Heart right ventricle (tissue), 16 donors: ENCODE data around the gene MSLN. TPM values are rescaled to one million over a fixed set of nuclear protein-coding genes. Genes with fewer than 3 reads are reported as not detected.
A peak's percentile ranks its signal among the peaks of the same experiment; 100 is the strongest.

Source experiments
- ATAC-seq, 8 donors: fragments of 200-7000 bp; cut with Tn5 transposase; one replicate each; pipeline ENCODE4 v1.9.1; 2020; ENCODE audit warnings: mild to moderate bottlenecking in 8 of 8, moderate library complexity in 8 of 8, moderate number of reproducible peaks in 1 of 8
- DNase-seq, 2 donors: peaks; one replicate each; pipeline ENCODE4 v3.0.0-alpha.2; 2020
- H3K27ac ChIP-seq, 10 donors: fragments of 200-600 bp; sonication (generic) in 2 of 10; one replicate each; pipeline versions ENCODE4 v1.5.0 to v1.8.0; 2020 to 2022; ENCODE audit warnings: mild to moderate bottlenecking in 3 of 10
- H3K27me3 ChIP-seq, 7 donors: fragments of 200-600 bp; one replicate each; pipeline ENCODE4 v1.8.0; 2021 to 2022; ENCODE audit warnings: mild to moderate bottlenecking in 2 of 7
- H3K36me3 ChIP-seq, 9 donors: fragments of 200-600 bp; sonication (generic) in 1 of 9; one replicate each; pipeline versions ENCODE4 v1.5.0 to v1.8.0; 2020 to 2022; ENCODE audit warnings: mild to moderate bottlenecking in 2 of 9
- H3K4me1 ChIP-seq, 9 donors: fragments of 200-600 bp; sonication (generic) in 1 of 9; one replicate each; pipeline versions ENCODE4 v1.5.0 to v1.8.0; 2020 to 2022; ENCODE audit warnings: mild to moderate bottlenecking in 4 of 9
- H3K4me3 ChIP-seq, 10 donors: fragments of 200-600 bp; sonication (generic) in 2 of 10; one replicate each; pipeline versions ENCODE4 v1.5.0 to v1.8.0; 2020 to 2022; ENCODE audit warnings: mild to moderate bottlenecking in 7 of 10, moderate library complexity in 2 of 10
- H3K9me3 ChIP-seq, 11 donors: fragments of 200-600 bp in 10 of 11; sonication (generic) in 2 of 11; one replicate each; pipeline versions ENCODE4 v1.5.0 to v1.8.0; 2013 to 2022; ENCODE audit warnings: mild to moderate bottlenecking in 2 of 11, control low read depth in 1 of 11, moderate library complexity in 1 of 11
- WGBS, 2 donors: extraction: QIAGEN DNeasy Blood & Tissue Kit; methylation state at CpG; one replicate each; pipeline ENCODE4 v1.1.7; 2013; ENCODE audit warnings: inconsistent platforms in 1 of 2; 5-methylcytosine and 5-hydroxymethylcytosine counted together
- intact Hi-C, 10 donors: fragments of 100-400 bp; cut with DNase I; formaldehyde crosslinking; loops; one replicate each; pipeline versions ENCODE4 v1.11.1 to v1.14.2; 2022
- polyA plus RNA-seq, 2 donors: library from polyadenylated mRNA; stranded (reverse); fragments of 200-250 nt; gene quantifications; one replicate each; pipeline ENCODE4 v1.2.3, GENCODE V29; 2013
- total RNA-seq, 10 donors: library from RNA; stranded (reverse); fragmentation: NEBNext Ultra II Directional in 3 of 10; extraction: Animal tissue kit (Norgen Biotek cat#: 25700) in 3 of 10; gene quantifications; one replicate each; pipeline versions ENCODE4 v1.2.1 to v1.2.4, GENCODE V29; 2021 to 2023
- TF ChIP-seq, protein P1 (sequence below), 9 donors: fragments of 200-600 bp; sonication (generic) in 2 of 9; IDR thresholded peaks; one replicate each; pipeline versions ENCODE4 v1.5.0 to v1.8.0; 2021 to 2022; ENCODE audit warnings: antibody characterized with exemption in 9 of 9, mild to moderate bottlenecking in 5 of 9, moderate library complexity in 1 of 9
- donor health status: Arrhythmogenic right ventricular cardiomyopathy.
- donor health status: ischemic (EF 13 %, LVEDD 7.1; RV severe dilation, severe dysfunction).
- donor health status: healthy with polysubstance abuse.
- donor health status: DM: no; HTN: yes; CAD: no.
- donor health status: DM: no; HTN: no; CAD: no.
- donor health status: ischemic (EF 25% LVEDD 6.9; RV normal size, moderate dysfunction).
- donor health status: ischemic (EF 25% LVEDD 5.7; RV mildly dilated, moderate dysfunction).
- donor health status: healthy.
- donor health status: DM: yes; HTN: yes; CAD: no.
- donor health status: Ischemic cardiomyopathy.
- donor health status: ischemic (EF 35%, LVEDD 5.7; RV mildly dilated, moderate dysfunction).
- donor health status: nonischemic (EF 11% LVEDD 7.7; RV severe dilation, severe dysfunction).
- donor health status: DM: yes; HTN: yes; CAD: no.
- donor health status: PGD.
- donor health status: ischemic (EF 29% LVEDD 5.4; RV normal size, mild dysfunction).
- donor health status: nonischemic (EF 23%, LVEDD 6.1; RV moderate dilation, normal function).

MSLN gene
- total and polyA plus RNA-seq, 12 donors, result 0.09 to 4.0 (median 0.28) TPM; not detected in 8

DNA sequence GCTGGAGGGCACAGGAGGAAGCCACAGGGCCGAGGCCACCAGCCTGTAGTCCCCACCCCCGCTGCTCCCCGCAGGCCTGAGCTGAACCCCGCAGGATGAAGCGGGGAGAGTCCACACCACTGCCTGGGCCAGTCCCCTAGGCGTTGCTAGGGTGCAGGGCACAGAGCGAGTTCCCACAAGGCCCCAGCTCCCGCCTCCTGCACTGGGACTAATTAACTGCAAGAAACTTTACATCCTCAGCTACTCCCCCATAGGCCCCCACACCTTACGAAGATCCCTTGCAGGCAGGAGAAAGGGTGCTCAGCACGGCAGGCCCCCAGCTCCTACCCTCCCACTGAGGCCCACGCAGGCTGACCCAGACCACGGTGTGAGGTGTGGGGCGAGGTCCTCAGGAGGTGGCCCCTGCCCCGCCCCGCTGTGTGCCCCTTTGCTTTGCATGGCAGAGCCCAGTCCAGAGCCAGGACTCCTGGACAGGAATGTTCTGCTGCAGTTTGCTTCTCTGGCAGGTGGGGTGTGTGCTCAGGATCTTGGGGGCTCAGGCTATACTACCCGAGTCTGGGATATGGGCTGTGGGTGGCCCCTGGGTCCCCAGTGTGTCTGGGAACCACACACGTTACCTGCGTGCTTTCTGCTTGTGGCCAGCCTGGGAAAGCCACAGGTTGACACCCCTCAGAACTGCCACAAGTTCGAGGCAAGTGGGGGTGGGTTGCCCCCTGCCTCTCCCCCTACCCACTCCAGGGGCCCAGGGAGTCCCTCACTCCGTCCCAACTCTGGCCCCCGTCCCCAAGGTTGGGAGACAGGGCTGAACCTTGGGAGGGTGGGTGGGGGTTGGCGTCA lies 38.8 kb downstream of the MSLN start:
- Histone ChIP-seq H3K27ac (no peak overlapping the region), H3K4me3 (no peak overlapping the region), H3K4me1 (peaks cover 0 to 5% (median 0%) of the 10 kb centered on the region in 9 donors), H3K9me3 (no peaks in the 10 kb centered on the region), H3K36me3 (peaks cover 0 to 4% (median 0%) of the 10 kb centered on the region in 9 donors), H3K27me3 (peaks cover 0 to 57% (median 48%) of the 10 kb centered on the region in 7 donors)
- DNase-seq (no peak), ATAC-seq (no peak)
- WGBS, 2 donors, result 64 to 68% methylated on average over 22 of the region's 22 CpGs
- intact Hi-C loops, result no loop called here
- TF ChIP-seq, protein P1, sequence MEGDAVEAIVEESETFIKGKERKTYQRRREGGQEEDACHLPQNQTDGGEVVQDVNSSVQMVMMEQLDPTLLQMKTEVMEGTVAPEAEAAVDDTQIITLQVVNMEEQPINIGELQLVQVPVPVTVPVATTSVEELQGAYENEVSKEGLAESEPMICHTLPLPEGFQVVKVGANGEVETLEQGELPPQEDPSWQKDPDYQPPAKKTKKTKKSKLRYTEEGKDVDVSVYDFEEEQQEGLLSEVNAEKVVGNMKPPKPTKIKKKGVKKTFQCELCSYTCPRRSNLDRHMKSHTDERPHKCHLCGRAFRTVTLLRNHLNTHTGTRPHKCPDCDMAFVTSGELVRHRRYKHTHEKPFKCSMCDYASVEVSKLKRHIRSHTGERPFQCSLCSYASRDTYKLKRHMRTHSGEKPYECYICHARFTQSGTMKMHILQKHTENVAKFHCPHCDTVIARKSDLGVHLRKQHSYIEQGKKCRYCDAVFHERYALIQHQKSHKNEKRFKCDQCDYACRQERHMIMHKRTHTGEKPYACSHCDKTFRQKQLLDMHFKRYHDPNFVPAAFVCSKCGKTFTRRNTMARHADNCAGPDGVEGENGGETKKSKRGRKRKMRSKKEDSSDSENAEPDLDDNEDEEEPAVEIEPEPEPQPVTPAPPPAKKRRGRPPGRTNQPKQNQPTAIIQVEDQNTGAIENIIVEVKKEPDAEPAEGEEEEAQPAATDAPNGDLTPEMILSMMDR (IDR thresholded peaks at IDR 0.05), result no peak

DNA sequence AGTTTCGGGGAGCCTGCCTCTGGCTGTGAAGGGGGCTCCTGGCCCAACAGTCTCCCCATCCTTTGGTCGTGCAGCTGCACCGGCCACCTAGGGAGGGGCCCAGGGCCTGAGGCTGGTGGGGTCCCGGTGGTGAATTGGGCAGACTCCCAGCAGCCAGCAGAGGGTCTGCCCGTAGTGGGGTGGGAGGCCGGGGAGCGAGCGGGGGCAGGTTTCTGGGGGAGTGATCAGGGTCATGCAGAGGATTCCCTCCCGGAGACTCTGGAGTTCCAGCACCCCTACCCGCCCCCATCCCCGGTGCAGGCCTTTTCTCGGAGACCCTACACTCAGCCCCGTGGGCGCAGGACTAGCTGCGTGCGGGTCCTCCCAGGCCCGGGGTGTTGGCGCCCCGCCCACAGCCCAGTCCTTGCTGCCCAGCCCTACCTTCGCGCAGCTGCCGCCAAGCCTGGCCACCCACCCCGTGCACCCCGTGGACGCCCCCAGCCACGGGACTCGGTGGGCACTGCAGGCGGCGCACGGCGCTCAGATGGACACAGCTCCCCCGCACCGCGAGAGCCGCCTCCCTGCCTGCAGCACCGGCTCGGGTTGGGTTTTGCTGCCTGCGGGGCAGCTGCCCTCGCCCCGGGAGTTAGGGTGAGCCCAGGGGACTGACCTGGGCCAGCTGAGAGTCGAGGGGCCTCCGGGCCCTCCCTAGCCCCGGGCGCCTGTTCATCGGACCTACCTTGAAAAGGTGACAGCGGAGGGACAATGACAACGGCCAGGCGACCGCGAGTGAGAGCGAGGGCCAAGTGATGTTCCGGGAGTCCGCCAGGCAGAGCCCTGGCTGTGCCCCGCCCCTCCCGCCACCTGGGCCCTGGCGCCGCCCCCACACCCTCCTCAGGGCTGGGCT lies 39.7 kb downstream of the MSLN start, which contains the start of gene GNG13:
GNG13 (minus strand) TSS at position 787 of the 886 bp plus-strand sequence. CDS start 1,657 bp downstream, outside the sequence.
- Histone ChIP-seq H3K4me3 (no peak within 1 kb of the TSS), H3K36me3 (peaks cover 0 to 4% (median 0%) of the 10 kb centered on the region in 9 donors), H3K4me1 (peaks cover 0 to 5% (median 0%) of the 10 kb centered on the region in 9 donors), H3K27me3 (peaks cover 0 to 57% (median 48%) of the 10 kb centered on the region in 7 donors), H3K27ac (no peak within 1 kb of the TSS), H3K9me3 (no peaks in the 10 kb centered on the region)
- WGBS, 2 donors, result 4 to 5% methylated on average over 56 to 57 of the region's 57 CpGs
- no peak for DNase-seq
- intact Hi-C loops, result loop anchor here in 1 of 10 donors (10.0 kb wide), 1 partner anchor 405 kb away; no protein-coding TSS in a partner anchor
- peak in 1 of 8 donors; percentile 6 for ATAC-seq
- TF ChIP-seq, protein P1 (IDR thresholded peaks at IDR 0.05), result no peak

DNA sequence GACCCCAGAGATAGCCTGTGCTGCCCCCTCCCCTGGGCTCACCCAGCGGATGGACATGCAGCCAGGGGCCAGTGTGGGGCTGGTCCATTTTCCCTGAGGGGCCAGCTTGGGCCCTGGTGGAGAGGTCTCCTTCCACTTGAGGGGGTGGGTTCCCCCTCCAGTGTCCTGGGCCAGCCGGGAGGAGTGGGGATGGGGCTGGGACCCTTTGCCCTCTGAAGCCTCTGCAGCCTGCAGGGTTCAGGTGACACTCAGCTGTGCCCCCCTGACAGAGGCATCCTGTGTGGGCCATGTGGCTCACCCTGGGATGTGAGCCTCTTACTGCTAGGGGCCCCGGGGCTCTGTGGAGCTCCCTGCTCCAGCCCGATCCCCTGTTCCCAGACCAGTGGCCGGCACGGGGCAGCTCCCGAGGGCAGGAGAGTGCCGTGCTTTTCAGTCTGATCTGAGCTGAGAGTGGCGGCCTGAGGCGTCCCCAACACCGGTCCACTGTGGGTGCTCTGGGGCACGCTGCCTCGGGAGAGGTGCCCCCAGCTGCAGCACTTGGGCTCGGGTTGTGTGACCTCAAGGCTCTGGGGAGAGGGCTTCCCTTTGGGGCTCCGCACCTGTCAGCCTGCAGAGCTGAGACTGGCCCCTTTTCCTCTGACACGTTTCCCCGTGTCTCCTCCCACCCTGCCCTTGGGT lies 40.4 kb downstream of the MSLN start:
- peaks cover 0 to 57% (median 48%) of the 10 kb centered on the region in 7 donors for H3K27me3 ChIP-seq
- no peak overlapping the region for H3K27ac ChIP-seq
- DNase-seq, result no peak
- H3K9me3 ChIP-seq, result no peaks in the 10 kb centered on the region
- 18 to 19% methylated on average over 17 of the region's 17 CpGs for WGBS, 2 donors
- intact Hi-C loops, result loop anchor here in 1 of 10 donors (10.0 kb wide), 1 partner anchor 404 kb away; no protein-coding TSS in a partner anchor
- peaks cover 0 to 9% (median 0%) of the 10 kb centered on the region in 9 donors for H3K4me1 ChIP-seq
- TF ChIP-seq, protein P1 (IDR thresholded peaks at IDR 0.05), result no peak
- peak in 1 of 8 donors; percentile 3 for ATAC-seq
- no peak overlapping the region for H3K4me3 ChIP-seq
- H3K36me3 ChIP-seq, result peaks cover 0 to 4% (median 0%) of the 10 kb centered on the region in 9 donors
